HG02759 (cell line): Measurements from ENCODE around the gene TM4SF18.

ENCODE experiments used
- ATAC-seq: cut with Tn5 transposase; IDR thresholded peaks from one replicate; pipeline ENCODE4 v1.9.1; 2021; ENCODE audit warnings: mild to moderate bottlenecking, moderate library complexity; ENCODE audit not compliant: unreplicated experiment

The TM4SF18 gene

GRCh38 chr3:149291178-149291577 is 42.3 kb downstream of the TM4SF18 start:
- ATAC-seq = peak; percentile 60

- no peak for ATAC-seq
Observed at GRCh38 chr3:149288655-149289054, 44.8 kb downstream of the TM4SF18 start.

GRCh38 chr3:149284034-149284433 is 49.4 kb downstream of the TM4SF18 start:
- no peak for ATAC-seq

- no peak for ATAC-seq
Observed at GRCh38 chr3:149283401-149283800, 50.0 kb downstream of the TM4SF18 start.

GRCh38 chr3:149282836-149283235 is 50.6 kb downstream of the TM4SF18 start:
- no peak for ATAC-seq

GRCh38 chr3:149282322-149282721 is 51.1 kb downstream of the TM4SF18 start:
- no peak for ATAC-seq

- no peak for ATAC-seq
Observed at GRCh38 chr3:149280671-149281349, 52.6 kb downstream of the TM4SF18 start.

GRCh38 chr3:149278911-149279310 is 54.5 kb downstream of the TM4SF18 start:
- ATAC-seq = no peak

GRCh38 chr3:149277331-149277813 is 56.1 kb downstream of the TM4SF18 start:
- peak; percentile 77 for ATAC-seq

- ATAC-seq = no peak
Observed at GRCh38 chr3:149276619-149277018, 56.8 kb downstream of the TM4SF18 start.

- no peak for ATAC-seq
Observed at GRCh38 chr3:149274220-149274619, 59.2 kb downstream of the TM4SF18 start.

- ATAC-seq = peak; percentile 71
Observed at GRCh38 chr3:149273096-149273751, 60.2 kb downstream of the TM4SF18 start.

- ATAC-seq = no peak
Observed at GRCh38 chr3:149271669-149272068, 61.8 kb downstream of the TM4SF18 start.

- ATAC-seq = no peak
Observed at GRCh38 chr3:149270180-149270579, 63.3 kb downstream of the TM4SF18 start.

GRCh38 chr3:149269687-149270086 is 63.7 kb downstream of the TM4SF18 start:
- ATAC-seq = no peak
